ENCODE data around the gene CA11. TPM values are rescaled to one million over a fixed set of nuclear protein-coding genes. Genes with fewer than 3 reads are reported as not detected.

Gene CA11
- total and polyA plus RNA-seq, 8 donors: 2.6 to 15.2 (median 5.6) TPM

DNA sequence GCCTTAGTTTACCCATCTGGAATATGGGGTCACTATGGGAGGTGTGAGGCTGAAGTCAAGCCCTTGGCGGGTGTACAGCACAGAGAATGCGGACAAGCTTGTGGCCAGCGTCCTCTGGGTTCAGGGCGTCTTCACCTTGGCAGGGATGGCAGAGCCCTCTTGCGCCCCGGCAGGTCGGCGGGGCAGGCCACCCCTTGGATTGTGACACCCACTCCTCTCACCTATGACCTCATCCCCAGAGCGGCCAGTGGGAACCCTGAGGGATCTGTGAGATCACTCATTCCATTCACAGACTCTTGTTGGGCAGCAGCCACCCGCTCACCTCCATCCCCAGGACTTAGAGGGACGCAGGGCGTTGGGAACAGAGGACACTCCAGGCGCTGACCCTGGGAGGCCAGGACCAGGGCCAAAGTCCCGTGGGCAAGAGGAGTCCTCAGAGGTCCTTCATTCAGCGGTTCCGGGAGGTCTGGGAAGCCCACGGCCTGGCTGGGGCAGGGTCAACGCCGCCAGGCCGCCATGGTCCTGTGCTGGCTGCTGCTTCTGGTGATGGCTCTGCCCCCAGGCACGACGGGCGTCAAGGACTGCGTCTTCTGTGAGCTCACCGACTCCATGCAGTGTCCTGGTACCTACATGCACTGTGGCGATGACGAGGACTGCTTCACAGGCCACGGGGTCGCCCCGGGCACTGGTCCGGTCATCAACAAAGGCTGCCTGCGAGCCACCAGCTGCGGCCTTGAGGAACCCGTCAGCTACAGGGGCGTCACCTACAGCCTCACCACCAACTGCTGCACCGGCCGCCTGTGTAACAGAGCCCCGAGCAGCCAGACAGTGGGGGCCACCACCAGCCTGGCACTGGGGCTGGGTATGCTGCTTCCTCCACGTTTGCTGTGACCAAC is 39.3 kb downstream of the CA11 start, which contains the start of gene SPACA4:
SPACA4 (plus strand) TSS at position 280 of the 896 bp plus-strand sequence; CDS start at position 517, 237 bp downstream.
- Histone ChIP-seq H3K9me3 (no peaks in the 10 kb centered on the region), H3K27ac (no peak within 1 kb of the TSS), H3K4me3 (no peak within 1 kb of the TSS), H3K27me3 (no peaks in the 10 kb centered on the region), H3K4me1 (no peaks in the 10 kb centered on the region), H3K36me3 (no peaks in the 10 kb centered on the region)
- 75 to 85% methylated on average over 39 of the region's 39 CpGs for WGBS, 2 donors
- ATAC-seq: no peak
- TF ChIP-seq, protein P1, sequence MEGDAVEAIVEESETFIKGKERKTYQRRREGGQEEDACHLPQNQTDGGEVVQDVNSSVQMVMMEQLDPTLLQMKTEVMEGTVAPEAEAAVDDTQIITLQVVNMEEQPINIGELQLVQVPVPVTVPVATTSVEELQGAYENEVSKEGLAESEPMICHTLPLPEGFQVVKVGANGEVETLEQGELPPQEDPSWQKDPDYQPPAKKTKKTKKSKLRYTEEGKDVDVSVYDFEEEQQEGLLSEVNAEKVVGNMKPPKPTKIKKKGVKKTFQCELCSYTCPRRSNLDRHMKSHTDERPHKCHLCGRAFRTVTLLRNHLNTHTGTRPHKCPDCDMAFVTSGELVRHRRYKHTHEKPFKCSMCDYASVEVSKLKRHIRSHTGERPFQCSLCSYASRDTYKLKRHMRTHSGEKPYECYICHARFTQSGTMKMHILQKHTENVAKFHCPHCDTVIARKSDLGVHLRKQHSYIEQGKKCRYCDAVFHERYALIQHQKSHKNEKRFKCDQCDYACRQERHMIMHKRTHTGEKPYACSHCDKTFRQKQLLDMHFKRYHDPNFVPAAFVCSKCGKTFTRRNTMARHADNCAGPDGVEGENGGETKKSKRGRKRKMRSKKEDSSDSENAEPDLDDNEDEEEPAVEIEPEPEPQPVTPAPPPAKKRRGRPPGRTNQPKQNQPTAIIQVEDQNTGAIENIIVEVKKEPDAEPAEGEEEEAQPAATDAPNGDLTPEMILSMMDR (IDR thresholded peaks at IDR 0.05): no peak
- no peak for FAIRE-seq
- intact Hi-C loops (cut with DNase I): no loop called here
- no peak for DNase-seq

DNA sequence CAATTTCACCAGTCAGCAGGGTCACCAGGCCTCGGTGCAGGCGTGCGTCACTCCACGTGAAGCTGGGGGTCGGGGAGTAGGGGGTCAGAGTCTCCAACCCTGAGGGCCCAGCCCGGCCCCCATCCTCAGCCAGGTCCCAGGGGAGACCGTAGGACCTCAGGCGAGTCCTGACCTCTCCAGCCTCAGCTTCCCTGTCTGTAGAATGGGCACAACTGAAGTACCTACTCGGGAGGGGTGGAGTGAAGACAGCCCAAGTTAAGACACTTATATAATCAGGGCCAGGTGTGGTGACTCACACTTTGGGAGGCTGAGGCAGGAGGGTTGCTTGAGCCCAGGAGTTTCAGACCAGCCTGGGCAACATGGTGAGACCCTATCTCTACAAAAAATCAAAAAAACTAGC is 42.1 kb downstream of the CA11 start:
- Histone ChIP-seq H3K27me3 (no peaks in the 10 kb centered on the region), H3K36me3 (no peaks in the 10 kb centered on the region), H3K27ac (no peak overlapping the region), H3K9me3 (no peaks in the 10 kb centered on the region), H3K4me1 (no peaks in the 10 kb centered on the region), H3K4me3 (no peak overlapping the region)
- WGBS, 2 donors: 87 to 93% methylated on average over 9 of the region's 9 CpGs
- TF ChIP-seq, protein P1 (IDR thresholded peaks at IDR 0.05): no peak
- ATAC-seq: no peak
- DNase-seq: no peak
- no peak for FAIRE-seq
- intact Hi-C loops (cut with DNase I): no loop called here

DNA sequence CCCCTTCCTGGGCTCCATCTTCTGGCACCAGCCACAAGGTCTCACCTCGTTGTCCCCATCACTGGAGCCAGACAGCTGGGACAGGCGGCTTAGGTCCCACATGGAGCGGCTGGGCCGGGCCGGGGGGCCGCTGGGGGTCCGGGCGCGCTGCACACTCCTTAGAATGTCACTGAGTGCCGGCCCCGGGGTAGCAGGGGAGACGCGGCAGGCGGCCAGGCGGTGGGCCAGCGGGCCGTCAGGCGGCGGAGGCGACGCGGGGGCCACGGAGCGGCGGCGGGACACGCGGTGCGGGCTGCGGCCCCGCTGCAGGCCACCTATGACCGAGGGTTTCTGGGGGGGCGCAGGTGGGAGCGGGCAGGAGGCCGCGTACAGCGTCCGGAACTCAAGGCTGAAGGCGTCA is 42.5 kb downstream of the CA11 start:
- Histone ChIP-seq H3K27me3 (no peaks in the 10 kb centered on the region), H3K4me3 (no peak overlapping the region), H3K27ac (no peak overlapping the region), H3K4me1 (no peaks in the 10 kb centered on the region), H3K36me3 (no peaks in the 10 kb centered on the region), H3K9me3 (no peaks in the 10 kb centered on the region)
- intact Hi-C loops (cut with DNase I): no loop called here
- FAIRE-seq (no peak), DNase-seq (no peak), ATAC-seq (no peak)
- WGBS, 2 donors: 84 to 91% methylated on average over 39 of the region's 39 CpGs
- TF ChIP-seq, protein P1 (IDR thresholded peaks at IDR 0.05): no peak

DNA sequence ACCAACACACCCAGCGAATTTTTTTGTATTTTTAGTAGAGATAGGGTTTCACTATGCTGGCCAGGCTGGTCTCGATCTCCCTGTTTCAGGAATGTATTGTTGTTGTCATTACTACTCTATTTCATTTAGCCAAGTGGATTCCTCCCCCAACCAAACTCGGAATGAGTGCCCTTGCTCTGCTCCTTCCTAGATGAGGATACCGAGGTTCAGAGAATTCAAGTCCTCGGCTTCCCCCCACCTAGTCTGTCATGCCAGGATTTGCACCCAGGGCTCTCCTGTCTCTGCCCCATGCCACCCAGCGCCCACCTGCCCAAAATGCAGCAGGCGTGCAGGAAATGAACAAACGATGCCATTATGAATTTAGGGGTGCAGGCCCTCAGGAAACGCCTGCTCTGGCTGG is 43.0 kb downstream of the CA11 start:
- no peak for FAIRE-seq
- no peak for ATAC-seq
- intact Hi-C loops (cut with DNase I): no loop called here
- H3K27ac ChIP-seq: no peak overlapping the region
- no peak for DNase-seq
- H3K36me3 ChIP-seq: no peaks in the 10 kb centered on the region
- no peak overlapping the region for H3K4me3 ChIP-seq
- no peaks in the 10 kb centered on the region for H3K4me1 ChIP-seq
- no peaks in the 10 kb centered on the region for H3K27me3 ChIP-seq
- 67 to 84% methylated on average over 9 of the region's 9 CpGs for WGBS, 2 donors
- TF ChIP-seq, protein P1 (IDR thresholded peaks at IDR 0.05): no peak
- no peaks in the 10 kb centered on the region for H3K9me3 ChIP-seq

Data from pancreas (tissue), 10 donors.